ENCODE measurements around the gene FBXL16.

FBXL16 gene

DNA sequence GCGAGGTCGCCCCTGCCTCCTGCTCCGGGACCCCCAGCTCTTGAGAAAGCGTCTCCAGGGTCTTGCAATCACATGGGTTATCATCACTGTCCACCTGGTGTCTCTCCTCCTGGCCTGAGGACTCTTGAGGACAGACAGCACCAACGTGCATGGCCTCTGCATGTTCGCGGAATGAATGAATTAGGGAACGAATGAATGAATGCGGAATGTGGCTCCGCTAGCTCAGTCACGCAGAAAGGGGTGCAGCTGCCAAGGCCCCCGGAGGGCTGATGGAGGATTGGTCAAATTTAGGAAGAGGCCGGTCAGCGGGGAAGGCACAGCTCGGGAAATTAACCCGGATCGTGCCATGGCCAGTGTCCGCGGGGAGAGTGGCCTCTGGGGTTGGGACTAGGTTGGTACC is 3.3 kb downstream of the FBXL16 start:
- DNase-seq (ENCODE audit: extremely low spot score): no peak
- TF ChIP-seq, protein P1, sequence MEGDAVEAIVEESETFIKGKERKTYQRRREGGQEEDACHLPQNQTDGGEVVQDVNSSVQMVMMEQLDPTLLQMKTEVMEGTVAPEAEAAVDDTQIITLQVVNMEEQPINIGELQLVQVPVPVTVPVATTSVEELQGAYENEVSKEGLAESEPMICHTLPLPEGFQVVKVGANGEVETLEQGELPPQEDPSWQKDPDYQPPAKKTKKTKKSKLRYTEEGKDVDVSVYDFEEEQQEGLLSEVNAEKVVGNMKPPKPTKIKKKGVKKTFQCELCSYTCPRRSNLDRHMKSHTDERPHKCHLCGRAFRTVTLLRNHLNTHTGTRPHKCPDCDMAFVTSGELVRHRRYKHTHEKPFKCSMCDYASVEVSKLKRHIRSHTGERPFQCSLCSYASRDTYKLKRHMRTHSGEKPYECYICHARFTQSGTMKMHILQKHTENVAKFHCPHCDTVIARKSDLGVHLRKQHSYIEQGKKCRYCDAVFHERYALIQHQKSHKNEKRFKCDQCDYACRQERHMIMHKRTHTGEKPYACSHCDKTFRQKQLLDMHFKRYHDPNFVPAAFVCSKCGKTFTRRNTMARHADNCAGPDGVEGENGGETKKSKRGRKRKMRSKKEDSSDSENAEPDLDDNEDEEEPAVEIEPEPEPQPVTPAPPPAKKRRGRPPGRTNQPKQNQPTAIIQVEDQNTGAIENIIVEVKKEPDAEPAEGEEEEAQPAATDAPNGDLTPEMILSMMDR (IDR thresholded peaks at IDR 0.05; ENCODE audit: control extremely low read depth, extremely low read depth, low read depth, missing control alignments): no peak
- ChIA-PET POLR2A (no interaction called here), CTCF (interaction anchor here (2.7 to 3.8 kb wide), 2 partner anchors 10 to 83 kb away, joined by 7 to 13 read pairs; no protein-coding TSS in a partner anchor)

DNA sequence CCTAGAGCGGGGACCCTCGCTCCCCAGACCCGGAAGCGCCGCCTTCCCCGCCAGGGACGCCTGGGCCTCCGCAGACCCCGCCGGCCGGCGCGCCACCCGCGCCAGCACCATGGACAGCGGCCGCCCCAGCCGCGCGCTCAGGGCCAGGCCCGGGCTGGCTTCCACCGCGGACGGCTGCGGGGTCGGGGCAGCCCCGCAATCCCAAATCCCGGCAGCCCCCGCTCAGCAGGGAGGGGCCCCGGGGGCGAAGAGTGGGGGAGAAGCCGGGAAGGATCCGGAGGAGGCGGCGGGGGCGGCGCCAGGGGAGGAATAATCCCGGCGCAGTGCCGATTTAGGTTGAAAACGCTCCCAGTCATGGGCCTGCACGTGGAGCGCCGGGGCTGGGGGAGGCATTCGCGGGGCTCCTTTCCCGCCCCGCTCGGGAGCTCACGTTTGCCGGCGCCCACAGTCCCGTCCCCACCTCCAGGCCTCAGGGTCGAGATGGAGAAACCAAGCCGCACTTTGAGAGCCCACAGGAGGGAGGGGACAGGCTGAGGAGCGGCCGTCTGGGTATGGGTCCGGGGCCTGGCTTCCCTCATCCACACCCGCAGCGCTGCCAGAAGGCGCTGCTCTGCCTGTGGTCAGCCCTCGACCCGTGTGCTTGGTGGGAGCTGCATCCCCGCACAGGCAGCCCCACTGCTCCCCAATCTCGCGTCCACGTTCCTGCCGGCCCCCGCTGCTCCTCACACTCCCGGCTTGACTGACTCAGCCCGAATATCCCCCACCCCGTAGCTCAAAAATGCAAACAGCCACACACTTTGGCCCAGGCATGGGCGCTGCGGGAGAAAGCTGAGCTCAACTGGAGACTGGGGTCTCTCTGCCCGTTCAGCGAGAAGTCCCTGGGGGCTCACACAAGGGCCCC is 4.7 kb downstream of the FBXL16 start:
- ChIA-PET CTCF (interaction anchor here (2.7 to 3.8 kb wide), 2 partner anchors 11 to 84 kb away, joined by 7 to 13 read pairs; no protein-coding TSS in a partner anchor), POLR2A (no interaction called here)
- DNase-seq (ENCODE audit: extremely low spot score): peak; percentile 54
- TF ChIP-seq, protein P1 (IDR thresholded peaks at IDR 0.05; ENCODE audit: control extremely low read depth, extremely low read depth, low read depth, missing control alignments): no peak

DNA sequence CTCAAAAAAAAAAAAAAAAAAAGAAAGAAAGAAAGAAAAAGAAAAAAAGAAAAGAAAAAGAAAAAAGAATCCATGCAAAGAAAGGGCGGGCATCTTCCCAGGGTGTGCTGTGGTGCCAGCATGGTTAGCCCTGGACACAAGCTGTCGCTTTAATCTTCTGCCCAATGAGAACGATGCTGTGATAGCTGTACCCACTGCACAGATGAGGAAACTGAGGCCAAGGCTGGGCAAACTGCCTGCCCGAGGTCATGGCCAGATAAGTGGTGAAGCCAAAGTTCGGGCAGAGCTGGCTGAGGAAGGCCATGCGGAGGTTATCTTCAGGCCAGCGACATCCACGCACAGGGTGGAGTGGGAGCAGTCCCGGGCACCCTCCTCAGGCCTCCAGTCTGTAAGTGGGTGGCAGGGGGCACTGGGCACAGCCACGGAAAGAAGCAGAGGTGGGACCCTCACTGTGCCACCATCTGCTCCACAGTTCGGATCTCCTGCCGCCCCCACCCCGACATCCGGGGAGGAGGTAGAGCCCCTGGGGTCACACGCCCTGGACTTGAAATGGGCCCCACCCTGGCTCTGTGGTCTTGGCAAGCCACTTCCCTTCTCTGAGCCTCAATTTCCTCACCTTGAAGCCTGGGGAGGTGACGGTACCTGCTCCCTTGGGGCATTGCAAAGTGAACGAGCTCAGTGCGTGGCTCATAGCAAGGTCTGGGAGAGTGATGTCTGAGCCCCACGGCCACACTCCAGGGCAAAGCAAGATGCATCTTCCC is 6.5 kb downstream of the FBXL16 start:
- TF ChIP-seq, protein P1 (IDR thresholded peaks at IDR 0.05; ENCODE audit: control extremely low read depth, extremely low read depth, low read depth, missing control alignments): no peak
- POLR2A ChIA-PET: no interaction called here
- DNase-seq (ENCODE audit: extremely low spot score): no peak
- CTCF ChIA-PET: interaction anchor here (0.9 kb wide), 1 partner anchor 86 kb away, joined by 4 read pairs; no protein-coding TSS in a partner anchor

DNA sequence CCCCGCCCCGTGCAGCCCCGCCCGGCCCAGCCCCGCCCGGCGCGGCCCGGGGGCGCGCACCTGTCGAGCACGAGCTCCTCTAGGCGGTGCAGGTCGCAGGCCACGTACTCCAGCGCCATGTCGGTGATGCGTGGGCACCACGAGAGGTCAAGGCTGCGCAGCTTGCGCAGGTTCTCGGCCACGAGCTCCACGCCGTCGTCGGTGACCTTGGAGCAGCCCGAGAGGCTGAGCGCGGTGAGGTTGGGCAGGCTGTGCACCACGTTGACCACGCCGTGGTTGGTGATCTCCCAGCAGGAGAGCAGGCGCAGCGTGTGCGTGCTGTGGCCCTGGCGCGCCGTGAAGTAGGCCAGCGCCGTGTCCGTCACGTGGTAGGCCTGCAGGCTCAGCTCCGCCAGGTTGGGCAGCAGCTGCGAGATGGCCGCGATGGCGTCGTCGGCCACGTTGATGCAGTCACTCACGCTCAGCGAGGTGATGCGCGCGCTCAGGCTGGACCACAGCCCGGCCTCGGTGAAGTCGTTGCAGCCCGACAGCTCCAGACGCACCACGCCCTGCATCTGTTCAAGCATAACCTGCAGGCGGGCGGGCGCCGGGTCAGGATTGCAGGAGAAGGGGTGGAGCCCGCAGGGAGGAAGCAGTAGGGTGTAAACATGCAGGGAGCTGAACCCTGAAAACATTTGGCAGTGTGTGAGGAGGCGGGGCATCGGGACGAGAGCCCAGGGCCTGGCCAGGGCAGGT is 10.1 kb downstream of the FBXL16 start:
- ChIA-PET POLR2A (interaction anchor here (0.5 kb wide), 1 partner anchor 113 kb away, joined by 4 read pairs; no protein-coding TSS in a partner anchor), CTCF (interaction anchor here (1.0 to 1.6 kb wide), 5 partner anchors 11 to 89 kb away, joined by 3 to 8 read pairs (median 4); partner anchors contain the start of genes JMJD8 and METRN)
- DNase-seq (ENCODE audit: extremely low spot score): peak; percentile 83
- TF ChIP-seq, protein P1 (IDR thresholded peaks at IDR 0.05; ENCODE audit: control extremely low read depth, extremely low read depth, low read depth, missing control alignments): no peak

DNA sequence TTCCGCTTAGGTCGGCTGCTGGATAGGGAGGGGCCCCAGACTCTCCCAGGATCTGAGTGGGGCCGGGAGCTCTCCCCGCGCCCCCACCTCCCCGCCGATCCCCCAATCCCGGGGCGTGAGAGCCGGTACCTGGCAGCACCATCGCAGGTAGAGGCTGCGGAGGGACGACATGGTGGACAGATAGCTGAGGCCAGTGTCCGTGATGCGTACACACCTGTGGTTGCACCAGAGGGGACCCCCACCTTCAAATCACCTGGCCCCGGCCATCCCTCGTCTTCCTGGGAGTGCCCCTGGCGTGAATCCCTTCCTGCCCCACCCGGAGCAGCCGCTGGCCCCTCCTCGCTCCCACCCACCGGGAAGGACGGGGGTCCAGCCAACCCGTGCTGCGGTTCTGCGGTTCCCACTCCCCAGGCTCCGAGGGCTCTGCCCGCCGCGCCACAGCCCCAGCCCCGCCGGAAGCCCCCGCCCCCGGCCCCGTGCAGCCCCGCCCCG is 10.7 kb downstream of the FBXL16 start:
- POLR2A ChIA-PET: no interaction called here

More for the DNA sequence above, 10.7 kb downstream of the FBXL16 start:
- TF ChIP-seq, protein P1 (IDR thresholded peaks at IDR 0.05; ENCODE audit: control extremely low read depth, extremely low read depth, low read depth, missing control alignments): no peak
- CTCF ChIA-PET: interaction anchor here (1.2 to 1.6 kb wide), 4 partner anchors 17 to 90 kb away, joined by 3 to 8 read pairs (median 4); partner anchors contain the start of gene METRN
- no peak for DNase-seq (ENCODE audit: extremely low spot score)
